ENCODE results near the gene RBMX.
"Not testable (repeated sequence)": the region's sequence is repeated elsewhere in the genome, so short reads cannot be mapped to it uniquely, and the experiment has no call there.

Gene RBMX

DNA sequence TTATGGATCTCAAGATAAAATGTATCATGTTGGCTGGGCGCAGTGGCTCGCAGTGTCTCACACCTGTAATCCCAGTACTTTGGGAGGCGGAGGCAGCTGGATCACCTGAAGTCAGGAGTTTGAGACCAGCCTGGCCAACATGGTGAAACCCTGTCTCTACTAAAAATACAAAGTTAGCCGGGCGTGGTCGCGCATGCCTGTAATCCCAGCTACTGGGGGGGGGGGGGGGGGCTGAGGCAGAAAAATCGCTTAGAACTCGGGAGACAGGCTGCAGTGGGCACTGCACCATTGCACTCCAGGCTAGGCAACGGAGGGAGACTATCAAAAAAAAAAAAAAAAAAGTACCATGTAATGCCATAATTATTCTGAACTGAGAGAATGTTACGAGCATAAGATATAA, 2.1 kb downstream of the RBMX start:
- DNase-seq (ENCODE audit: low read depth): no peak

DNA sequence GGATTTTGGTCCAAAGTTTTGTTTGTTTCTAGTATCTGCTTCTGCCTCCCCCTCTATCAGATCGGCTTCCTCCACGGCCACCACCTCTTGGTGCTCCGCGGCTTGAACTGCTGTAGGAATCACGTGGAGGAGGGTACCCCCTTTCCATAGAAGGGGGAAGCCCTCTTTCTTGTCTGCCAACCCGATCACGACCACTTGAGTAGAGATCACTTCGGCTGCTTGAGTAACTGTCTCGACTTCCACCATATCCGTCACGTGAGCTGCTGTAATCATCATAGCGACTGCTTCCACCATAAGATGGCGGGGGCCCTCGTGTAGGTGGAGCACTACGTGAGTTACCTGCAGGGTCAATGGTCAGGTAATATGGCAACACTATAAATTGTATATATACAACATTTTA, 6.4 kb downstream of the RBMX start:
- not testable (repeated sequence) for DNase-seq (ENCODE audit: low read depth)

DNA sequence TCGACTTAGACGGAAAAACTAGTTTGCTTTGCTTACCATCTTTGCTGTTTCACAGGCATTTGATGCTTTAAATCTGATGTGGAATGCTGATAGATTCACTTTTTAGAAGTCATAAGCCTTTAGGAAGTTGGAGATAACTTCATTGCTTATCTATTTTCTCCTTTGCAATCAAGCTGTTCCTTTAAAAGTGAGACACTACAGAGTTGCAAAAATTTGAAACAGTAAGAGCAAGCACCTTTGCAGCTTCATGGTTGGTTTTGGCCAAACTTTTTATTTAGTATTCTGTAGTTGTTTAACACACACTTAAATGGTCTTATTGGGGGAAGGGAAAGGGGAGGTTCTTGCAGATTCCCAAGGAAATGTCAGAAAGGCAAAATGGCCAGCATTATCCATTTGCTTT, 7.3 kb downstream of the RBMX start:
- DNase-seq (ENCODE audit: low read depth): not testable (repeated sequence)

DNA sequence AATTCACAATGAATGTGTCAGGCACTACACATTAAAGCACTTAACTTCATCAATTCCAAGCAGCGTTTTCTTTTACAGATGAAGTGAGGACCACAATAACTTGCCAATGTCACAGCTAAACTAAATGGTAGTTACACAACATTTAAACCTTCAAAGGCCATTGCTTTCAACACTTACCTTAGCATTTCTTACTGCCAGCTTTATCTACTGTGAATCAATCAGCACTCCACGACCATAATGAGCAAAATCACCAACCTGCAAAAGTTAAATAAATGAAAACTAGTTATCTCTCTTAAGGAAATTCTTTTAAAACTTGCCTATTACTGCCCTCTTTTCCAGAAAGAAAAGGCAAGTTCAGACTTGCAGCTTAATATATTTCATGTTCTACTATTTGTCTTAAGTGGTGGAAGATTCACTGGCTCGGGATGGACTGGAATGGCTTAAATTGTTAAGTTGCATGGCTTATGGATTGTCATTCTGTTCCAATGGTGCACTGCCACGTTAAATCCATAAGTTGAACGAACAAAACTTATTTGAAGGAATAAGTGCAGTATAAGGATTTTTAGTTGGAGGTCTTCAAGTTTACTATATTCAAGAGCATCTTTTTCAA, 8.3 kb downstream of the RBMX start:
- no peak for DNase-seq (ENCODE audit: low read depth)

DNA sequence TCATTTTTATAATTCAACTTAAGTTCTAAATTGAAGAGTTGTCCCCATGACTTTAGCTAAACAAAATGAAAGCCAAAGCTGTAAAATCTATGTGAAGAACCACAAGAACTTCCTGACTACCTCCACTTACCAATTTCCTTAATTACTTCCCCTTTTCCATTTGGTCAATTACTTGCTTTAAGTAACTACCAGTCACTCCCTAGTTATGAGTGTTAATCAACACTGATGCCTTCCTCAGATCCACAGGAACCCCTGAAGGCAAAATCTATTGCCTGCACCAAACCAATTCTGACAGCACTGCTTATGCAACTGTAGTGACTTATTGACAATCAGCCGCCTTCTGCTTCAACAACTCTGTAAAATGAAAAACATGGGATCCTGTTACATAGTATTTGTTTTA, 10.5 kb downstream of the RBMX start:
- no peak for DNase-seq (ENCODE audit: low read depth)

DNA sequence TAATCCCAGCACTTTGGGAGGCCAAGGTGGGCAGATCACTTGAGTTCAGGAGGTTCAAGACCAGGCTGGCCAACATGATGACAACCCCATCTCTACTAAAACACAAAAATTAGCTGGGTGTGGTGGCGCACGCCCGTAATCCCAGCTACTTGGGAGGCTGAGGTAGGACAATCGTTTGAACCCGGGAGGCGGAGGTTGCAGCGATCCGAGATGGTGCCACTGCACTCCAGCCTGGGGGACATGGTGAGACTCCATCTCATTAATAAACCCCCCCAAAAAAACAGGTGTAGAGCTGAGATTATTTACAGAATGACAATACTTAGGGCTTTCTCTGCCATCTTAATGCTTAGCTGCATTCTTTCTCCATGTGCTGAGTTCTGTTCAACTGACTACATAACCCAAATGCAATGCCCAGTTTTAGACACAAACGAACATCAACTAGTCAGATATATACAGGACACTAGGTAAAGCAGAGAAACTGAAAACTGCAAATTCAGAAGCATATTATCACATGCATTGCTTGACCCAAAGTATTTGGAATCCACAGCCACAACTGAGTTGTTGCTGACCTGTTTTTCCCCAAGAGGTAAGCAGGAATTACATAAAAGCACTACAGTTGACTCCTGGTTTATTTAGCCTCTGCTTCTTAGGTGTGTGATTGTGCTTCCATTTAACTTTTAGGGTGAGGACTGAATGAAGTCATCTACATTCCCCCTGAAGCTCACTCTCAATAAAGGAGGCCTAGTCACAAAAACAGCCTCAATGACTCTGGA, 12.1 kb downstream of the RBMX start:
- no peak for DNase-seq (ENCODE audit: low read depth)

DNA sequence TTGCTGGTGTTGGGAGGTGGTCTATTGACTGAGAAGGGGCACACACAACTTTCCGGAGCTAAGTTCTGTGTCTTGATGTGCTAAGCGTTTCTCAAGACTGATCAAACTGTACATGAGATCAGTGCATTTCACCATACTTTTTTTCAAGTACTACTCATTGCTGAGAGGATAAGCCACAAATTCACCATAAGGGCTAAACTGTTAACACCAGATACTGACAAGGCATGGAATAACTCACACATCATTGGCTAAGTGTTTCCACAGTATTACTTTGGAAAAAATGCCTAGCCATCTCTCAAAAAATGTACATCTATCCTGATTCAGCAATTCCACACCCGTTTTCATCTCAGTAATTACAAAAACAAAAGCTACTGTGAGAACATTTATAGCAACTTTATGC, 13.0 kb downstream of the RBMX start:
- DNase-seq (ENCODE audit: low read depth): no peak

DNA sequence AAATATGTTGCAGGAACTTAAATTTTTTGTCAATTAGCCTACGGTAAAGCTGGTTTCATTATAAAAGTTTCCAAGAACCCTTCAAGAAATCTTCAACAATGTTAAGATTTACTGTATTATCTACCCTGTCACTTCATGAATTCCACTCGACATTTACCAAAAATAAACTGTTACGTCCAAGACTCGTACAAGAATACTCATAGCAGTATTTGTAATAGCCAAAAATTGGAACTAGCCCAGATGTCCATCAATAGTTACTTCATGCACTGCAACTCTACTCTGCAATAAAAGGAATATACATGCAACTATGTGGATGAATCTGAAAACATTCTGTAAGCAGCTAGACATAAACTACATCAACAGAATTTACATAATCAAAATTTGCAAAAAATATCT, 13.4 kb downstream of the RBMX start:
- DNase-seq (ENCODE audit: low read depth): no peak

DNA sequence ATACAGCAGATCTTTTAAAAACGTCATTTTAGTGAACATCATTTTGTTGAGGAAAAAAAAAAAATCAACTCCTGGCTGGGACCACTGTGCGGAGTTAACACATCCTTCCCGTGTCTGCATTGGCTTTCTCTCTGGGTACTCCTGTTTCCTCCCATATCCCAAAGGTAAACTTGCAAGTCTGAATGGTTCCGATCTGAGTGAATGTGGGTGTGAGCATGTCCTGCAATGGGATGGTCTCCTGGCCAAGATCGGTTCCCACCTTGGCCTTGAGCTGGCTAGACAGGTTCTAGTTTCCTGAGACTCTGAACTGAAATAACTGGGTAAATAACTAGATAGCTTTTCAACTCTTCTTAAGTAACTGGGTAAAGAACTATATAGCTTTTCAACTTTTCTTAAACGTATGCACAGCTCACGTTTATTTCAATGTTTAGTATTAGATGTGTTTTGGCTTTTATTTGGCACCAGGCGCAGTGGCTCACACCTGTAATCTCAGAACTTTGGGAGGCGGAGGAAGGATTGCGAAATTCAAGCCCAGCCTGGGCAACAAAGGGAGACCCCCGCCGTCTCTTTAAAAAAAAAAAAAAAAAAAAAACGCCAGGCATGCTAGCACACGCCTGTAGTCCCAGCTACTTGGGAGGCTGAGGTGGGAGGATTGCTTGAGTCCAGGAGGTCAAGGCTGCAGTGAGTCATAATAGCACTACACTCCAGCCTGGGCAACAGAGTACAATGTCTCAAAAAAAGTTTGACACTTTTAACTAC, 14.0 kb downstream of the RBMX start:
- DNase-seq (ENCODE audit: low read depth): no peak

DNA sequence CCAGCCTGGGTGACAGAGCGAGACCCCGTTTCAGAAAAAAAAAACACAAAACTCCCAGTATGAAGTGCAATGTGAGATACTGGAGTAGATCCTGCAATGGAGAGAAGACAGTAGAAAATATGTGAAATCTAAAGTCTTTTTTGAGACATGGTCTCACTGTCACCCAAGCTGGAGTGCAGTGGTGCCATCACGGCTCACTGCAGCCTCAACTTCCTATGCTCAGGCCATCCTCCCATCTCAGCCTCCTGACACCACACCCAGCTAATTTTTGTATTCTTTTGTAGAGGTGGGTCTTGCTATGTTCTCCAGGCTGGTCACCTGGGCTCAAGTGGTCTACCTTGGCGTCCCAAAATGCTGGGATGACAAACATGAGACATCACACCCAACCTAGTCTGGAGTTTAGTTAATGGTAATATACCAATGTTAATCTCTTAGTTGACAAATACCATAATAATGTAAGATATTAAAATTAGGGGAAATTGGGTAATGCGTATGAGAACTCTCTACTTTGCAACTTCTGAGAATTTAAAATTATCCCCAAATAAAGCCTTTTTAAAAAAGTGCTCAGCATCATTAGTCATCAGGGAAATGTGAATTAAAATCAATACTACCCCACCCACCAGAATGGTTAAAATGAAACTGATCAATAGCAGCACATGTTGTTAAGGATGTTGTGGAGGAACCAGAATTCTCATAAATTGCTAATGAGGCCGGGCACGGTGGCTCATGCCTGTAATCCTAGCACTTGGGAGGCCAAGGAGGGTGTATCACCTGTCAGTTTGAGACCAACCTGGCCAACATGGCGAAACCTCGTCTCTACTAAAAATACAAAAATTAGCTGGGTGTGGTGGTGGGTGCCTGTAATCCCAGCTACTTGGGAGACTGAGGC, 15.0 kb downstream of the RBMX start:
- DNase-seq (ENCODE audit: low read depth): no peak

DNA sequence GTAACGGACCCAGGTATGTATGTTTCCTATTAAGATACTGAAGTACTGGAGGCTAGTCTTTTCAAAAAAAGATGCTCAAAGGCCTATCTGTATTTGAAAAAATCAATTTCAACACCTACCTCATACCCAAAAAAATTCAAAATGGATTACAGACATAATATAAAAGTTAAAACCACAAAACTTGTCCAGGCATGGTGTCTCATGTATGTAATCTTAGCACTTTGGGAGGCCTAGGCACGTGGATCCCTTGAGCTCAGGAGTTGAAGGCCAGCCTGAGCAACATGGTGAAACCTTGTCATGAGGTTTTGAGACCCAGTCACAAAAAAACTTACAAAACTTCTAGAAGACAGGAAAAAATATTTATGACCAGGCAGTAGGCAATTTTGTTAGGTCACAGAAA, 16.7 kb downstream of the RBMX start:
- no peak for DNase-seq (ENCODE audit: low read depth)

DNA sequence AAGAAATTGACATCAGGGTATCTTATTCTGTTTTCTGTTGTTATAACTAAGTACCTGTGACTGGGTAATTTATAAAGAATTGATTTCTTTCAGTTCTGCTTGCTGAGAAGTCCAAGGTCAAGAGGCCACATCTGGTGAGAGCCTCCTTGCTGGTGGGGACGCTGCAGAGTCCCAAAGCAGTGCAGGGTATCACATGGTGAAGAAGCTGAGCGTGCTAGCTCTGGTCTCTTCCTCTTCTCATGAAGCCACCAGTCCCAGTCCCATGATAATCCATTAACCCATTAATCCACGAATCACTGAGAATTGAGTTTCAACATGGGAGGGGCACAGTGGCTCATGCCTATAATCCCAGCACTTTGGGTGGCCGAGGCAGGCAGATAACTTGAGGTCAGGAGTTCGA, 18.0 kb downstream of the RBMX start:
- DNase-seq (ENCODE audit: low read depth): no peak

DNA sequence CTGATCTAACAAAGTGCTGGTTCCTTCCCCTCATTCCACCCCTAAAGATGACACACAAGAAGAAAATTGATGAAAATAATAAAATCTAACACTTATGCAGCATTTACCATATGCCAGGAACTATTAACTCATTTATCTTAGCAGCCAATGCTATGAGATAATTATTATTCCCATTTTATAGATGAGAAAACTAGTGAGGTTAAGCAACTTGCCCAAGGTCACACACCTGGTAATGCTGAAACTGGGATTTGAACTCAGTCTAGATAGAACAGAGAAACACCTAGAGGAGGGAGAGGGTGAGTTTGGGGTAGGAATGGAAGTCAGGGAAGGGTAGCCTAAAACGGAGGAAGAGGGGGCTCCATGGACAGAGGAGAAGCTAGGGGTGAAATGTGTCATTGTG, 18.6 kb downstream of the RBMX start:
- no peak for DNase-seq (ENCODE audit: low read depth)

DNA sequence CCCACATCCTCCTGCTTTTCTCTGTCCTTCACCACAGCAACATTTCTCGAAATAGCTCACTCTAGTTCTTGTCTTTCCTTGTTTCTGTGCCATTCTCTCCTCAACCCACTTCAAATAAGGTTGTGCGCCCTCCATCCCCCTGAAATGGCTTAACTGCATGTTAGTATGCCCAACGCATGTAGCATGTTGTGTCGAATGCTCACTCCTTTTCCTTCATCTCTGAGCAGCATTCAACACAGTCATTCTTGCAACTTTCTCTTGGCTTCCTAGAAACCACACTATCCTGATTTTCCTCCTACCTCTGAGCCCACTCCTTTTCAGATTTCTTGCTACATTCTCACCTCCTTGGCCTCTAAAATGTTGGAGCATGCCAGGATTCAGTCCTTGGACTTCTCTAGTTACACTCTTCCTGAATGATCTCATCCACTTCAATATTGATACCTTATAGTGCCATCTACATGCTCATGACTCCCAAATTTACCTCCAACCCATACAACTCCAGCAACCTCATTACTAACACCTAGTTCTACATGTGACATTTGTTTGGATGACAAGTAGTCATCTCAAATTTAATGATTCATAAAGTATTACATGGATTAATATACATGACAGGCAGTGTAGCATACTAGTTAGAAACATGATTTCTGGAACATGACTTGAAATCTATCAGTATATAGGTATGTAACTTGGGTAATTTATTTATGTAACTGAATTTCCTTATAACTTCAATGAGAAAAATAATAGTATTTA, 22.3 kb downstream of the RBMX start:
- DNase-seq (ENCODE audit: low read depth): no peak

DNA sequence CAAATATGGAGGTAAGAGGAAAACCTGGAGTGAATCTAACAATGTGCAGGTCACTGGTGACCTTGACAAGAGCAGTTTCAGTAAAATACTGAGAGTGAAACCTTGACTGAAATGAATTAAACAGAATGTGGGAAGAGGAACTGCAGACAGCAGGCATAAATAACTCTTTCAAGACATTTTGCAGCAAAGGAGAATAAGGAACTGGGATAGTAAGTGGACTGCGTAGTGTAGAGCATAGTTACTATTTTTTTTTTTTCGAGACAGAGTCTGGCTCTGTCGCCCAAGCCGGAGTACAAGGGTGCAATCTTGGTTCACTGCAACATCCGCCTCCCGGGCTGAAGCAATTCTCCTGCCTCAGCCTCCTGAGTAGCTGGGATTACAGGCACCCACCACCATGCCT, 24.0 kb downstream of the RBMX start:
- DNase-seq (ENCODE audit: low read depth): no peak

DNA sequence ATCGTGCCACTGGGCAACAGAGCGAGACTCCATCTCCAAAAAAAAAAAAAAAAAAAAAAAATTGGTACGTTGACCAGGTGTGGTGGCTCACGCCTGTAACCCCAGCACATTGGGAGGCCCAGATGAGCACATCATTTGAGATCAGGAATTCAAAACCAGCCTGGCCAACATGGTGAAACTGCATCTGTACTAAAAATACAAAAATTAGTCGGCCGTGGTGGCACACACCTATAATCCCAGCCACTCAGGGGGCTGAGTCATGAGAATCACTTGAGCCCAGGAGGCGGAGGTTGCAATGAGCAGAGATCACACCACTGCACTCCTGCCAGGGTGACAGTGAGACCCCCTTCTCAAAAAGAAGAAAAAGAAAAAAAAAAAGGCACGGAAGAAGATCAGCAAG, 24.5 kb downstream of the RBMX start:
- DNase-seq (ENCODE audit: low read depth): no peak

DNA sequence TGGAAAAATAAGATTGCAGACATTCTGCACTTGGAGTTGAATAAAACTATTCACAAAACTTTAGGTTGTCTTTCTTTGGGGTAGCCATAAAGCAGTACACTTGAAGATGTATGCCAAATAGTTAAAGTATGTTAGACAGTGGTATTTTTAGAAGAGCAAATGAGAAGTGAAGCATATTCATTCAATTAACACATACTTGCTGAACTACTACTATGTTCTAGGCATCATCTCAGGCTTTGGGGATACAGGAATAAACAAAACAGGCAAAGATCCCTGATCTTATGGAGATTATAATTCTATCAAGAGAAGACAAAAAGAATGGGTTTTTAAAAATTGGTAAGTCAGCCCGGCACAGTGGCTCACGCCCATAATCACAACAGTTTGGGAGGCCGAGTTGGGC, 29.0 kb downstream of the RBMX start:
- no peak for DNase-seq (ENCODE audit: low read depth)

DNA sequence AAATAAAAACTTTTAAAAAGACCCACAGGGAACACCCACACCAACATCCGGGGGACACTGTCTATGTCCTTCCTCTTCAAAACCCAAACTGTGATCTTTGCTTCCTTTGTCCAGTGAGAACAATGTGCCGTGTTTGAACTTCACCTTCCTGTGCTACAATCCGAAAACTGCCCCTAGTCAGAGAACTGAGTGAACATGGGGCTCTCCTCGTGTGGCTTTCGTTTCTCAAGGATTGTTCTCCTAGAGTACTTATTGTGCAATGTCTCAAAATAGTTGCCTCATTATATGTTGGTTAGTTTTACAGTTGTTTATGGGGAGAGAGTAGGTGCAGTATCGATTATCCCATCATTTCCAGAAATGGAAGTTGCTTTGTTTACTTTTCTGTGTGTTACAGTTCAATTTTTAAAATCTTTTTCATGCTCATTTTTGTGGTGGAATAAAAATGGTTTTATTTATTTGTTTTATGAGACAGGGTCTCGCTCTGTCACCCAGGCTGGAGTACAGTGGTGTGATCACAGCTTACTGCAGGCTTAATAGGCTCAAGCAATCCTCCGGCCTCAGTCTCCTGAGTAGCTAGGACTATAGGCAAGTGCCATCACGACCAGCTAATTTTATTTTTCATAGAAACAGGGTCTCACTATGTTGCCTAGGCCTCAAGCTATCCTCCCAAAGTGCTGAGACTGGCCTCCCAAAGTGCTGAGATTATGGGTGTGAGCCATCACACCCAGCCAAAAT, 29.9 kb downstream of the RBMX start:
- no peak for DNase-seq (ENCODE audit: low read depth)

DNA sequence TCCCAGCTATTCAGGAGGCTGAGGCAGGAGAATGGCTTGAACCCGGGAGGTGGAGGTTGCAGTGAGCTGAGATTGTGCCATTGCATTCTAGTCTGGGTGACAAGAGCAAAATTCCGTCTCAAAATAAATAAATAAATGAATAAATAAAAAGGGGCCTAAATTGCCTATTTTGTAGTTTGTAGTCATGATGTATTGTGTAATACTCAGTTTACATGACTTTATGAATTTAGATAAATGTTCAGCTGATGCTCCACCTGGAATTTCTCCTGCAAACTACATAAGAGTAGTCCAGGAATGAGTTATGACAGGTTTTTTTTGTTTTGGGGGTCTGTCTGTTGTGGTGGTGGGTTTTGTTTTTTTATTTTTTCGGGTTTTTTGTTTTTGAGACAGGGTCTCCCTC, 31.1 kb downstream of the RBMX start:
- no peak for DNase-seq (ENCODE audit: low read depth)

DNA sequence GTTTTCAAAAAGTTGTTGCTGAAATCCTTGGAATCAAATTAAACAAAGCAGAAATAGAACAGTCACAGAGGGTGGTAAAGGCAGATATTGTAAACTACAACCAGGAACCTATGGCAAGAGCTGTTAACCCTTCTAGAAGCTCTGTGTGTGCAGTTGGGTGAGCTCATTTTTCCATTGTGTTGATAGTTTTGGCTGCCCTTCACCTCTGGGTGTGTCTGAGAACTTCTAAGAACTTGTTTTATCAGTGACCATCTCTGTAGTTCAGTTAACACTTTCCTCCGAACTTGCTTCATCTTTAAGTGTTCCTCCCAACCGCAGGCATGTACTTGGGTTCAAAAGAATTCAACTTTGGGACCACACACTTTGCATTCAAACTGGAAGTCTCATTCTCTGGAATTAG, 32.7 kb downstream of the RBMX start:
- no peak for DNase-seq (ENCODE audit: low read depth)

DNA sequence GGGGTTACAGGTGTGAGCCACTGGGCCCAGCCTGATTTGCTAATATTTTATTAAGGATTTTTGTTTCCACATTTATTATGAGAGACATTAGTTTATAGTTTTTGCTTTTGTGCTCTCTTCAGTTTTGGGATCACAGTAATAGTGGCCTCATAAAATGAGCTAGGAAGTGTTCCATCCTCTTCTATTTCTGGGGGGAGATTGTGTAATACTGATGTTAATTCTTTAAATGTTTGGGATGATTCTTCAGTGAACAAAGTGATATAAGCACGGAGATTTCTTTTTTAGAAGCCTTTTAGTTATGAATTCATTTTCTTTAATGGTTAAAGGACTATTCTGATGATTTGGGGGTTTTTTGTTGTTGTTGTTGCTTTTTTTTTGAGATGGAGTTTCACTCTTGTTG, 41.3 kb downstream of the RBMX start:
- no peak for DNase-seq (ENCODE audit: low read depth)

All from activated T-helper 1 cell treated with Interleukin-2 at 50 U/mL for 16 hours (primary cell).